ENCODE measurements around the gene GABRG3.

GABRG3 gene

DNA sequence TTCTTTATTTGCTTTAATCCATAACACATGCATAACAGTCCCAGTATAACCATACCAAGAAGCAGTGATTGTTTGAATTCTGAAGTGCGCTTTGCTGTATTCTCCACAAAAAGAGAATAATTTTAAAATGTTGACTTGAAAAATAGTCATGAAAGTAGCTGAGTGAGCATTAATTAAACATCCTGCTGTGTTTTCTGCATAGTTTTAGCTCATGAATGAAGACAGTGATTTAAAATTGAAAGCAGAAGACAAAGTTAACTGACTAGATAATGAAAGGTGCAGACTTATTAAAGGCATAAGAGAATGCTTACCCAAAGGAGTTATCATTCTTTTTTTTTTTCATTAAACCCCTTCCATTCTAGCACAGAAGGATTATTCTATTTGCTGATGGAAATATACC is 143.5 kb downstream of the GABRG3 start:
- DNase-seq = no peak

DNA sequence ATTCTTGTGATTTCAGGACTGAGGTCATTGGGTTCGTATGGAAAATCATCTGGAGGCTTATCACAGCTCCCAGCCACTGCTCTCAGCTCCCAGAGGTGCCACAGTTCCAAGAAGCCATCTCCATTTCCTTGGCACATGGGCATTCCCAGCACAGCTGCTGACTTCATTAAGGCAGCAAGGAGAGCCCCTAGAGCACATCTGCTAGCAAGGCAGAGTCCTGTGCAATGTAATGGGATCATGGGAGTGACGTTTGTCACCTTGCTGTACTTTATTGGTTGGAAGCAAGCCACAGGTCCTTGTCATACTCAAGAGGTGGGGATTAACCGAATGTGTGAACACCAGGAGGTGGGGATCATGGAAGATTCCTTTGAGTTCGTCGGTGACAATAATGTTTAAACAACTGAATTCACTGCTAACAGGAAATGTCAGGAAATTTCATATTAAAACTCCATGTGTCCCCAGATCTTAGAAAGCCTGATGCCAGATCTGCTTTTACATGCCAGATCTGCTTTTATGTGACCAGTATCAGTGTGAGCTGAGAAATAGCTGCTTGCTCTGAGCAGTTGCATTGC is 148.8 kb downstream of the GABRG3 start:
- no peak for DNase-seq

DNA sequence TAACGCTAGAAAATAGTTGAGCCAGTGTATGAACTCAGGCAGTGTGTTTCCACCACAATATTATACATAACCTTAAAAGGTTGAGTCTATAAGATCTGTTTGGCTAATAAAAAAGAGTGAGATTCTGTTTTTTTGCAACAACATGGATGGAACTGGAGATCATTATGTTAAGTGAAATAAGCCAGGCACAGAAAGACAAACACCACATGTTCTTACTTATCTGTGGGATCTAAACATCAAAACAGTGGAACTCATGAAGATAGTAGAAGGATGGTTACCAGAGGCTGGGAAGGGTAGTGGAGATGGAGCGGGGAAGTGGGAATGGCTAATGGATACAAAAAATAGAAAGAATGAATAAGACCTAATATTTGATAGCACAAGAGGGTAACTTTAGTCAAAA is 150.7 kb downstream of the GABRG3 start:
- DNase-seq = no peak

DNA sequence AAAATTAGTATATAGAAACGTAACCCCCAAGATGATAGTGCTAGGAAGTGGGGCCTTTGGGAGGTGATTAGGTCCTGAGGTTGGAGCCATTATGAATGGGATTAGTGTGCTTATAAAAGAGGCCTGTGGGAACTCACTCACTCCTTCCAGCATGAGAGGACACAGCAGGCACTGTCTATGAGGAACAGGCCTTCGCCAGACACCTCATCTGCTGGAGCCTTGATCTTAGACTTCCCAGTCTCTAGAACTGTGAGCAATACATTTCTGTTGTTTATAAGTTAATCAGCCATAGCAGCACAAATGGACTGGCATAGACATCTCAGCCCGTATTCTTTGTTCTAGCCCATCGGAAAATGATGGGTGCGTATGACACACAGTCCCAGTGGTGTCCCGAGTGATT is 152.3 kb downstream of the GABRG3 start:
- no peak for DNase-seq

DNA sequence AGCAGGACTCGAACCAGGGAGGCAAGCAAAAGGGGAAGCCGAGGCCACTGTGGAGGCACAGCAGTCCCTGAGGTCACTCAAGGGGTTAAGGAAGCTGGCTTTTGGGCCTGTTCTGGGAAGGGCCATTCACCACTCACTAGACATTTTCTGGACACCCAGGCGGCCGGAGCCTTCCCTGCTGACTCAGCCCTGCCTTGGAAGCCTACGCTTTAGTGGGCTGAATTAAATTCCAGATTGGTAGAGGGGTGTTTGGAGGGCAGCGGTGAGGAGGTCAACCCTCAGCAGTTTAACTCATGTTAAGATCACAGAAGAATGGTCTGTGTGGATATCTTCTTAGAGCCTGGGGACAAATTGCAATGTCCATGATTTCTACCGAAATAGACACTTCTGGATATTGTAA is 152.8 kb downstream of the GABRG3 start:
- DNase-seq = no peak

DNA sequence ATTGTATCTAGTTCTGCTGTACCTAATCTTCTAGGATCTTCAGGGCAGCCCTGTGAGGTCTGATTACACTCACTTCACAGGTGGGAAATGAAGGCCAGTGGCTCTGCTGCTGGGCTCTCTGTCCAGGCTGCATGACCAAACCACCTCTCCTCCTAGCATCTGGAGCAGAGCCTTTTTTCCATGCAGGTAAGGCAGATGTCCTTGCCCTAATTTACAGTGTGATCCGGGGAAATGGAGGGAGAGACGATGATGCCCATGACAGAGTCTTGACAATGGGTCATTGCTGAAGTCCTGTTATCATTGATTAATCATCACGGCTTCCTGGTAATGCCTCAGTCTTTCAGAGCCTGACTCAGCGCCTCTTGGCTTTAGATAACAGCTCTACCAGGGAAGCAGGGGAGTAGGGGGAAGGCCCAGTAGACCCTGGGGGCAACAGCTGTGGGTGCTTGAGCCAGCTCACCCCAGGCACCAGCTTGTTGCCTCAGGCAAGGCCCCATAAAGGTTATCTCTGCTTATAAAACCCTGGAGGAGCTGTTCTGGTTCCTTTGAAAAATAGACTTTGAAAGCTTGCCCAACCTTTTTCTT is 153.4 kb downstream of the GABRG3 start:
- DNase-seq = no peak

DNA sequence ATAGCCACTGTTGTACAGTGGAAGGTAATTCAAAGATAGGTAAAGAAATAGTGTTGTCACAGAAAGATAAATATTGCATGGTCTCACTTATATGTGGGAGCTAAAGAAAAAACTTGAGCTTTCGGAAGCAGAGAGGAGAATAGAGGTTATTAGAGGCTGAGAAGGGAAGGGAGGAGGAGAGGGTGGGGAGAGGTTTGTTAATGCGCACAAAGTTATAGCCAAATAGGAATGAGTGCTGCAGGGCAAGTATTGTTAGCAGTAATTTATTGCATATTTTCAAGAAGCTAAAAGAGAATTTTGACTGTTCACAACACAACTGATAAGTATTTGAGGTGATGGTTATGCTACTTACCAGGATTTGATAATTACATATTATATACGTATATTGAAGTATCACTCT is 154.2 kb downstream of the GABRG3 start:
- DNase-seq = no peak

DNA sequence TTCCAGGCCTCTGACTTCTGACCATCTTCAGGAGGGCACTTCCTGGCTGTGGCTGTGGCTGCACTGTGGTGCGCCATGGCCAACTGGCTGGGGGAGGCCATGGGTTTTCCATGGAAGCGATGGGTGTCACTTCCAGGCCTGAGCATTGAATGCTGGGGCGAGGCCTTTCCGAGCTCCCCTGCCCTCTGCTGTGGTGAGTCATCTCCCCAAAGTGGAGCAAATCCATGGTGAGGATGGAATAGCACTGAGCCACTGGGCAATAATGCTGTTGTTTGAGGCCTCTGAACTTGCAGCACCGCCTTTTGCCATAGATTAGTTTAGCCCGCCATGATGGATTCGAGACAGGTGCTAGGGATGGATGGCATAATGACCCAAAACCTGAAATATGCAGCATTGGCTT is 155.5 kb downstream of the GABRG3 start:
- no peak for DNase-seq

DNA sequence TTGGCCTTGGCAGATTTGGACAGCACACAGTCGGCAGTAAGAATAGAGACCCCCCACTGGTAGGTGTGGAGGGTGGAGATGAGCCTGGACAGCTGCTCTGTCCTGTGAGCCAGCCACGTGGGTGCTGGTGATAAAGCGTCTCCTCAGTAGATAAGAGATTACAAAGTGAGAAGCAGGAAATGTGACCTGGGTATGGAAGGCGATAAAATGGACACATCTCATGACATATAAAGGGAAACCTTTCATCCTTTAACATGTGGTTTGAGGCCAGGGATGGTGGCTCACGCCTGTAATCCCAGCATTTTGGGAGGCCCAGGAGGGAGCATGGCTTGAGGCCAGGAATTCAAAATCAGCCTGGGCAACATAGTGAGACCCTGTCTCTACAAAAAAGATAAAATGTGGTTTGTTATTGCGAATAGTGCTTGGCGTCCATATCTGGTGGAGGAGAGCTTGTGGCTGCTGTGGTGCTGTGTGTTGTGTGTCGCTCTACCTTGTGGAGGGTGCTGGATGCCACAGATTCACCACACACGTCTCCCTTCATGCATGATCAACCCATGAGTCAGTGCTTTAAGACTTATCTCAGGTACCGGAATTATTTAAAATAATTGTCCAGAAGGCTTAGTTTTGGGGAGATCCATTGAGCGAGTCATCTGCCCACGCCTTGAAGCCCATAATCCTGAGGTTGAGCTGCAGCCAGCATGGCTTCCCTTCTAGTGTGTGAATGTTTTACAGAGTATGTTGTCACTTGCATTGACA is 157.0 kb downstream of the GABRG3 start:
- DNase-seq = no peak

DNA sequence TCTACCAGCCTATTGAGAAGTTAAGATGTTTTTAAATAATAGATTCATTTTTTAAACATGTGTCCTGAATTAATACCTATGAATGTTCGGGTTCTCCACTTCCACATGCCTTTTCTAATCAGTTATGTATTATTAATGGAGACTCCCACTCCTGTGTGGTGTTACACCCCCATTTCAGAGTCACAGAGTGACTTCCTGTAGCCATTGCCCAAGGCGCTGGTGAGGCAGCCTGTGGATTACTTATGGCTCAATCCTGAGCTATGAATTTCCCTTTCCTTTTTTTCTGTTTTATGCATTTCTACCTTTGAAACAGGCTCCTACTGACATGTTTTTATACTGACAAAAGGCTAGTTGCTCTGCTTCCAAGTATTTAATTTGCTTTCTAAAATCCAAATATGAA is 162.3 kb downstream of the GABRG3 start:
- no peak for DNase-seq

DNA sequence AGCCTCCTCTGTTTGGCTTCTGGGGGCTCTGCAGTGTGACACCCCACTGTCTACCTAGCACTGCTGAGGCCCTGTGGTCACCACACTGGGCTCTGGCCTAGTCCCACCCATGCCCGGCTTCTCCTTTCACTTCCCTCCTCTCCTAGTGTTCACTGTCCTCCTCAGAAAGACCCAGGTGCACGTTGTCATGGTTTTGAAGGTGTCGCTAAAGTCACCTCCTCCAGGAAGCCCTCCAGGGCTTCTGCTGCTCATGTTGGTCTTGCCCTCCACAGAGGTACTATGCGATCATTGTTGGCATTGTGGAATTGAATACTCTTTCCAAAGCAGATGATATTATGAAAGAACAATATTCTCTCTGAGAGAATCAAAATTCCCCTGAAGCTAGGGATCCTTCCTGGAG is 163.5 kb downstream of the GABRG3 start:
- no peak for DNase-seq

DNA sequence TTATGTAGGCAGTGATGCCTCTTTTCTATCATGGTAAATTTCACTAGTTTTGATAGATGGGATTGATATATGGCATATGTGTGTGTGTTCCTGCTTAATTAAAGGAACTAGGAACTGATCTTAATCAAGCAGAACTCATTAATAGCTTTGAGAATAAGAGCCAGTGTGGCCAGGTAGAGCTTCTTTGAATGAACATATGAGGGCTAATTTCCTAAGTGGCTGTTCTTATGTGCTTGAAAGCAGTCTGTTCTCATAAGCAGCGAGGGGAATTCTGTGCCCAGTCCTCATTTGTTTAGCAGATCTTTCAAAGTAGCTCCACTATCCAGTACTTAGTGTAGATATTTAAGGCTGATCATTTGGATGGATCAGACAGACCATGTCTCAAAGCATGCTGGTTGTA is 164.2 kb downstream of the GABRG3 start:
- DNase-seq = no peak

DNA sequence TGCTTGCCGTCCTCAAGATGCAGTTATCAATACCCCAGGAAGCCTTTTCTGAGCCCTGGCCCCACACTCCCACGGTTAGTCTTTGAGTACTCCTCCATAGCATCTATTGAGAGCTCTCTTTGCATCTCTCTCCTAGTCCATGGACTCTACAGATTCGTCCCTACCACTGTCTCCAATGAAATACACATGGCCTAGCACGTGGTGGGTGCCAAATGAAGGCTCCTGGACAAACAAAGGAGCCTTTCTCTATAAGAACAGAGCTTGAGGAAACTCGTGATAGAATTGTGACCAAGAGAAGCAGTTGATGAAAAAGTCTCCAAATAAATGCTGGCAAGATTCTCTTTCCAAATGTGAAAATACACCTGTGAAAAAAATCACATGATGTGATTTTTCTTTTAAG is 166.1 kb downstream of the GABRG3 start:
- no peak for DNase-seq

DNA sequence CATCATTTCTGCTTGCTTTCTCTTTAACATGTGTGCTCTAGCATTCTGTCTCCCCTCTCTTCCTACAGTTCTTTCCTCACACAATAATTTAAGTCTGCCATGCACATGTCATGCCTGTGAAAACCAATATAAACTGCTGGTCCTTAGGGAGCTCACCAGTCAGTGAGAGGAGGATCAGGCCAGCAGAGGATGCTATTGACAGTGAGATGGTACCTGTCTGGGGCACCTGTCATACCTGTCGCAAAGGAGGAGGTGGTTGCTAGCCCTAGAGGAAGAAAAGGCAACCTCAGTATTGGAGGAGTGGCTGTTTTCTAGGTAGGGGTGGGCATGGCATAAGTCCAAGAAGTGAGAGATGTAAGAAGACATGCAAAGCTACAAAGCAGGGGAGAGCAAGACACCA is 194.6 kb downstream of the GABRG3 start:
- DNase-seq = no peak

DNA sequence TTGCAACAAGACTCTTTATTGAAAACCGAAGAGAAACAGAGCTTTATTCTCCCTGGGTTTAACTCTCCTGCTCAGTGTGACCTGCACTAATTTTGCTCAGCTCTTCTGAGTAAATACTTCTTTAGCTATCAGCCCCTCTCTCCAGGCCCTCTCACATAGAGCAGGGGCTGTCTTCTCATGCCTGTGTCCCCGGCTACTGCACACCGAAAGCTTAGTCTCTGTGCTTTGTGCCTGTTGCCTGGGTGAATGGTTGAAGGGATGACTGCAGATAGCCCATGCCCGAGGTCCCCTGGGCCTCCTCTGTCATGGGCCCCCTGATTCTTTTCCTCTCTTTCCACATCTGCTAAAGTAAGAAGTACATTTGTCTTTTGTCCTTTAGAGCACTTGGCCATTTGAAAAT is 195.9 kb downstream of the GABRG3 start:
- DNase-seq = no peak

DNA sequence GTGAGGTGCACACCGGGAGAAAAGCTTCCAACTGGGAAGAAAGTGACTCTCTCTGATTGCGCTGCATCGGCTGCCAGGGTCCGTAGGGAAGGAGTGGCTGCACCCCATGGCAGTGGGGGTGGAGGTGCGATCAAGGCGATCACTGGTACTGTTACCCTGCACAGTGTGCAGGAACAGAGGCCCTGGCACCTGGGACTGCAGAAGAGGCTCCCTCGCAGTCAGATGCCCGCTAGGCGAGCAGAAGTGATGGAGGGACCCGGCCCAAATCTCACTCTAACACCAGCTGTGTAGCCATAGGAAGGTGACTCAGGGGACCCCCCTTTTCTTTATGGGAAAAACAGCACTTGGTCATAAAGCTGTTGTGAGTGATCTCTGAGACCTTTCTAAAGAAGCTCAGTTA is 196.8 kb downstream of the GABRG3 start:
- DNase-seq = no peak

DNA sequence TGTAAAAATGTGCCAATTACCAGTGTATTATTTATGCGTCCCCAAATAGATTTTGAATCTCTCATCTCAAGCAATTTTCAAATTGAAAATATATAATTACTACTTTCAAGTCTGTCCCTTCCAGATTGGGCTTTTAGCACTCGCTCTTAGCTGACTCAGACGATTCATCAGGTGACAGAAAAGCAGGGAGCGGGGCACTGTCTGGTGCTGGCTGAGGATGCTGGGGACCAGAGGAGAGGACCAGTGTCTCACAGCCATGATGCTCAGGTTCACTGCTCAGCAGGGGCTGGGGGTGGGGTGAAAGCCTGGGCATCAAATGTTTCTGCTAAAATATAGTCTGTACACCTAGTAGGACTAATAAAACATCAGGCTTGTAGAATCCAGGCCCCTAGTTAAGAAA is 199.9 kb downstream of the GABRG3 start:
- DNase-seq = no peak

DNA sequence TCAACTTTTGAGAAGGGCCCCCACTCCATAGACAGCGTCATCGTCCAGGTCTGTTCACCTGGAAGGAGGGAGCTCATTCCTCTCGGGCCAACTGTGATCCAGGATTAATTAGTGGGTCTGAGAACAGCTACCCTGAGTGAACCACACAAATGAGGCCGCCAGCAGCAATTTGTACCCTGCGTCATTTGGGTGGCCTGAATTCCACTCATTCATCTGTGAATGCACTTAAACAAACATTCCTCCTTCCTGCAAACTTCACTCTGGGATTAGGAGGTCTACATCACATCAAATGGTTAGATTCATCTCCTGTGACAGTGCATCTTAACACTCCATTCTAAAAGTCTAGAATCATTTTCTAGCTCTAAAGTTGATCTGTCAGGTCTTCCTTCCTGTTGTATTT is 201.8 kb downstream of the GABRG3 start:
- no peak for DNase-seq

DNA sequence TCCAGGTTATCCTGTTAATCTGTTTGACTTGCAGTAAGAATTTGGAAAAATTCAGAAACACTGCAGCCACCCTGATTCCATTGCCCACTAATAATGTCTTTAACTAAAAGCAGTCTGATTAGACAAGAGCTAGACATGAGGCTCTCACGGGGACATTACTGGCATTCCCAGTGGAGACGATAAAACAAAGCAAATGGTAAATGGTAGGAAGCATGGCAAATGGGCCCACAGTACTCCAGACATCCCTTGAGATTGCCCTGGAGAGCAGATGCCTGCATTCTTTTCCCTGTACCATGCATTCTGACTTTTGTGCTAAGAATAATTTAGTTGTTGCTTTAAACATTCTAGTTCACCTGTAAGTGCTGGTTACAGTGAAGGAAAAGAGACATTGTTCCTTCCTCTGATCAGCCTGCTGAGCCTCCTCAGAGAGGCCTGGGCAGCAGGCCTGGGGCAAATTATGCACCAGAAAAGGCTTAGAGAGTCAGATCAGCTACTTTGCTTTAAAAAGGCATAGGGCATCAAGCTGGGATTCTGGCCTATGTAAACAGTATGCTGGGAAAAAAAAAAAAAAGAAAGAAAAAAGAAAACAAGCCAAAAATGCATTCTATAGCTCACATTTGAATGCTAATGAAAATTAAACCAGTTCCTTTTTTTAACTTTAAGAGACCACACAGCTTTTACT is 204.6 kb downstream of the GABRG3 start:
- no peak for DNase-seq

DNA sequence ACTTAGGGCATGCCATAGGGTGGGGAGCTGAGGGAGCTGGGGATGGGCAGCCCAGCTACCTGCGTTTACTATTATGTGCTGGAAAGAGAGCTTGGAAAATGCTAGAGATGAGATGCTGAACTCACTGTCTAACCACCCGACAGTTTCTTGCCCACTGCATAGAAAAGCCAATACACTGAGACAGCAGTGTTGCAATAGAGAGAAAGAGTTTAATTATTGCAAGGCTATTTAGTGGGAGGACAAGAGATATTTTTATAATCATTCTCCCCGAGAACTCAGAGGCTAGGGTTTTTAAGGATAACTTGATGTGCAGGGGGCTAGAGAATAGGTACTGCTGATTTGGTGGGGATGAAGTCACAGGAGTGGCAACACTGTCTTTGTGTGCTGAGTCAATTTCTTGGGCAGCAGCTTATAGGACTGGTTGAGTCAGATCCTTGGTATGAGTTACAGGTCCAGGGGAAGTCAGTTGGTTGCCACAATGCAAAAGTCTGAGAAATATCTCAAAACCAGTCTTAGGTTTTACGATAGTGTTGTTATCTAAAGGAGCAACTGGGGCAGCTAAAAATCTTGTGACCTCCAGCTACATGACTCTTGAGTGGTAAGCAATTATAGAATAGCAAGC is 205.9 kb downstream of the GABRG3 start:
- DNase-seq = no peak

DNA sequence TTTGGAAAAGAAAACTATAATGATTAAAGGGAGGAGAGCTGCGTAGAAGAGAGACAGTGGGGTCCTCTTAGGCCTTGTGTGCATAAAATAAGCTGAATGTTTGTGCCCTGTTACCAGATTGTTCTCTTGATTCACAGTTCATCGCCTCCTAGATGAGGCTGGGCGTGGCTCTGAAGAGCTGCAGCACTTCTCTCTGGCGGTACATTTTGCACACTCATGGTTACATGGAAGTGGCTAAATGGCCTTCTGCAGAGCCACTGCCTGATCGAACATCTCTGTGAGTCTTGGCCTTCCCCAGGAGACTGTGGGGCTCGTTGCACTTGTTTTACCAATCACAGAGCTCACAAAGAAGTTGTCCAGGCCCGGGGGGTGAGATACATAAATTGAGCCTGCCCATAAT is 208.8 kb downstream of the GABRG3 start:
- no peak for DNase-seq

DNA sequence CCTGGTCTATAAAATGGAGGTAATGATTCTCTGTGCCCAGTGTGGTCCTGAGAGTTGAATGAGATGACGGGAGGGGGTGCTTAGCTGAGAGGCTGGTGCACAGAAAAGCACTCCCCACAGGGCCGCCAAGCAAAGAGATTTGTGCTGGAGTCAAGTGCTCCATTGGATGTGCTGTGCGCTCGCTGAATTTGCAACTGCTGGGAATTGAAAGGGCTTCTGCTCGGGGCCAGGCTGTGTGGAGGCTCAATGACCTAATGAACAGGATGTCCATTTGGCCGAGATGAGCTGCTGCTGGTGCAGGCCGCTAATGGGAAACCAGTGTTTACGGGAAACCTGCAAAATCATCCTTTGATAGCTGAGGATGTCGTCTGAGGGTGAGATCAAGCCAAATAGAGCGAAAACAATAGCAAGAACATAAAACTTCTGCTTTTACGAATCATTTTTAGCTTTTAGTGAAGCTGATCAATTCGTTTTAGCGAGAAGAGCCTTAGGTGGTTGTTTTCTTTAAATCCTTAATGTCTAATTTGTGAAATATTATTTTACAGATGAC is 211.7 kb downstream of the GABRG3 start:
- no peak for DNase-seq

DNA sequence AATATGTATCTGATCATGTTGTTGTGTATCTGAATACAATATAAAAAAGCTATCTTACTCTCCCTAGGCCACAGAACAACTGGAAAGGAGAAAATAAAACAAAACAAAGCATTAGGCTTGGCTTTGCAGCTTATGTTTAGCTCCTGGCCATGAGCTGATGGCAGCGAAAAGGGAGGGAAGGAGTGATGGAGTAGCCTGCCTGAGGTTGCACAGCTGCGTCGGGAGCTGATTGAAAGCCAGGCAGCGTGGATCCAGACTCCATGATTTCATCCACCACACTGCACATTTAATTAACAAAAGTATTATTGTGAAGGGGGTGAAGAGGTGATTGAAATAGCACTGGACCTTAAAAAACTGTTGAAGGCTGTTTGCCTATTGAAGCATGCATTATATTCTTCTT is 212.2 kb downstream of the GABRG3 start:
- no peak for DNase-seq

Data from Kasumi-1 (cell line).